Measurements from ENCODE around the gene MRPS27. TPM values are rescaled to one million over a fixed set of nuclear protein-coding genes. Genes with fewer than 3 reads are reported as not detected.

The MRPS27 gene
- total RNA-seq, 1 experiment from 2014 or later: 88.6 TPM

- CTCF ChIA-PET: interaction anchor here (0.9 to 1.3 kb wide), 2 partner anchors 27 to 33 kb away, joined by 6 to 10 read pairs; no protein-coding TSS in a partner anchor
- Histone ChIP-seq H3K27me3 (replicated peaks; ENCODE audit: insufficient read depth, low read depth, low read length, poor library complexity) (no peaks in the 10 kb centered on the region), H3K9me3 (ENCODE audit: low read depth, low read length, poor library complexity, severe bottlenecking) (no peaks in the 10 kb centered on the region), H3K4me1 (ENCODE audit: insufficient read depth, low read length, poor library complexity, severe bottlenecking) (peaks cover 40% of the 10 kb centered on the region), H3K36me3 (ENCODE audit: insufficient read depth, low read length, poor library complexity, severe bottlenecking) (no peaks in the 10 kb centered on the region), H3K27ac (ENCODE audit: low read depth, low read length, poor library complexity, severe bottlenecking) (peak overlapping the region; percentile 90), H3K4me3 (ENCODE audit: low read depth, low read length, poor library complexity, severe bottlenecking) (no peak overlapping the region)
- intact Hi-C loops (cut with micrococcal nuclease; ENCODE audit: unreplicated experiment): loop anchor here (5.0 kb wide), 1 partner anchor 144 kb away; no protein-coding TSS in a partner anchor
- TF ChIP-seq CTCF (conservative IDR thresholded peaks at IDR 0.05; ENCODE audit: low read depth, low read length): no peak
- no peak for TF ChIP-seq EZH2 (IDR thresholded peaks at IDR 0.05; ENCODE audit: borderline replicate concordance, low read depth, low read length, poor library complexity, severe bottlenecking)
- POLR2A ChIA-PET (ENCODE audit: low non-redundant PET): no interaction called here
- DNase-seq (ENCODE audit: low spot score): no peak
- no TSS peak for BruUV-seq (replicated peaks)
Observed at GRCh38 chr5:72281430-72281763, 38.6 kb downstream of the MRPS27 start.

- Histone ChIP-seq H3K27ac (ENCODE audit: low read depth, low read length, poor library complexity, severe bottlenecking) (peak overlapping the region; percentile 90), H3K4me1 (ENCODE audit: insufficient read depth, low read length, poor library complexity, severe bottlenecking) (peaks cover 40% of the 10 kb centered on the region), H3K27me3 (replicated peaks; ENCODE audit: insufficient read depth, low read depth, low read length, poor library complexity) (no peaks in the 10 kb centered on the region), H3K4me3 (ENCODE audit: low read depth, low read length, poor library complexity, severe bottlenecking) (no peak overlapping the region), H3K9me3 (ENCODE audit: low read depth, low read length, poor library complexity, severe bottlenecking) (no peaks in the 10 kb centered on the region), H3K36me3 (ENCODE audit: insufficient read depth, low read length, poor library complexity, severe bottlenecking) (no peaks in the 10 kb centered on the region)
- intact Hi-C loops (cut with micrococcal nuclease; ENCODE audit: unreplicated experiment): loop anchor here (5.0 kb wide), 1 partner anchor 143 kb away; no protein-coding TSS in a partner anchor
- DNase-seq (ENCODE audit: low spot score): peak; percentile 75
- TF ChIP-seq EZH2 (IDR thresholded peaks at IDR 0.05; ENCODE audit: borderline replicate concordance, low read depth, low read length, poor library complexity, severe bottlenecking): no peak
- peak; percentile 81 for TF ChIP-seq CTCF (conservative IDR thresholded peaks at IDR 0.05; ENCODE audit: low read depth, low read length)
- CTCF ChIA-PET: interaction anchor here (1.0 to 1.3 kb wide), 3 partner anchors 32 to 498 kb away, joined by 3 to 10 read pairs (median 3); no protein-coding TSS in a partner anchor
- POLR2A ChIA-PET (ENCODE audit: low non-redundant PET): interaction anchor here (0.5 to 0.7 kb wide), 4 partner anchors 23 to 170 kb away, joined by 3 to 5 read pairs (median 4); partner anchors contain the start of genes MRPS27 and PTCD2
- BruUV-seq (replicated peaks): no TSS peak
Observed at GRCh38 chr5:72280581-72281069, 39.4 kb downstream of the MRPS27 start.

- CTCF ChIA-PET: no interaction called here
- no TSS peak for BruUV-seq (replicated peaks)
- Histone ChIP-seq H3K9me3 (ENCODE audit: low read depth, low read length, poor library complexity, severe bottlenecking) (no peaks in the 10 kb centered on the region), H3K4me1 (ENCODE audit: insufficient read depth, low read length, poor library complexity, severe bottlenecking) (peaks cover 16% of the 10 kb centered on the region), H3K27me3 (replicated peaks; ENCODE audit: insufficient read depth, low read depth, low read length, poor library complexity) (no peaks in the 10 kb centered on the region), H3K4me3 (ENCODE audit: low read depth, low read length, poor library complexity, severe bottlenecking) (no peak overlapping the region), H3K36me3 (ENCODE audit: insufficient read depth, low read length, poor library complexity, severe bottlenecking) (no peaks in the 10 kb centered on the region), H3K27ac (ENCODE audit: low read depth, low read length, poor library complexity, severe bottlenecking) (no peak overlapping the region)
- POLR2A ChIA-PET (ENCODE audit: low non-redundant PET): no interaction called here
- intact Hi-C loops (cut with micrococcal nuclease; ENCODE audit: unreplicated experiment): no loop called here
- TF ChIP-seq CTCF (conservative IDR thresholded peaks at IDR 0.05; ENCODE audit: low read depth, low read length) (no peak), EZH2 (IDR thresholded peaks at IDR 0.05; ENCODE audit: borderline replicate concordance, low read depth, low read length, poor library complexity, severe bottlenecking) (no peak)
- no peak for DNase-seq (ENCODE audit: low spot score)
Observed at GRCh38 chr5:72276219-72276752, 43.8 kb downstream of the MRPS27 start.

All from A673 (cell line).